ENCODE measurements around the gene HOXA2.

Gene HOXA2

GRCh38 chr7:27141137-27141922, 38.8 kb upstream of the HOXA2 start:
- no peak for DNase-seq (ENCODE audit: low read depth)

- no peak for DNase-seq (ENCODE audit: low read depth)
These were observed 37.8 kb upstream of the HOXA2 start for GRCh38 chr7:27140126-27140857.

GRCh38 chr7:27139334-27140125, 37.0 kb upstream of the HOXA2 start:
- DNase-seq (ENCODE audit: low read depth) = no peak

GRCh38 chr7:27138985-27139333, 36.5 kb upstream of the HOXA2 start:
- DNase-seq (ENCODE audit: low read depth) = no peak

- DNase-seq (ENCODE audit: low read depth) = no peak
These were observed 36.0 kb upstream of the HOXA2 start for GRCh38 chr7:27138472-27138871.

- no peak for DNase-seq (ENCODE audit: low read depth)
These were observed 35.3 kb upstream of the HOXA2 start for GRCh38 chr7:27137640-27138315.

GRCh38 chr7:27134392-27134791, 31.9 kb upstream of the HOXA2 start:
- no peak for DNase-seq (ENCODE audit: low read depth)

- DNase-seq (ENCODE audit: low read depth) = no peak
These were observed 31.1 kb upstream of the HOXA2 start for GRCh38 chr7:27133409-27134231.

- DNase-seq (ENCODE audit: low read depth) = no peak
These were observed 30.5 kb upstream of the HOXA2 start for GRCh38 chr7:27132978-27133377.

GRCh38 chr7:27132214-27132613, 29.7 kb upstream of the HOXA2 start:
- no peak for DNase-seq (ENCODE audit: low read depth)

GRCh38 chr7:27131390-27131819, 28.9 kb upstream of the HOXA2 start:
- no peak for DNase-seq (ENCODE audit: low read depth)

GRCh38 chr7:27130540-27131389, 28.3 kb upstream of the HOXA2 start, which contains the start of gene HOXA4:
Gene HOXA4 (minus strand): TSS chr7:27130757. CDS start chr7:27130733, 24 bp downstream.
- peak; percentile 56 for DNase-seq (ENCODE audit: low read depth)

- DNase-seq (ENCODE audit: low read depth) = no peak
These were observed 27.5 kb upstream of the HOXA2 start for GRCh38 chr7:27129729-27130539.

- no peak for DNase-seq (ENCODE audit: low read depth)
These were observed 26.6 kb upstream of the HOXA2 start for GRCh38 chr7:27128776-27129728.

- no peak for DNase-seq (ENCODE audit: low read depth)
These were observed 25.6 kb upstream of the HOXA2 start for GRCh38 chr7:27128034-27128433.

- no peak for DNase-seq (ENCODE audit: low read depth)
These were observed 24.3 kb upstream of the HOXA2 start for GRCh38 chr7:27126596-27127327.

GRCh38 chr7:27125986-27126394, 23.5 kb upstream of the HOXA2 start:
- no peak for DNase-seq (ENCODE audit: low read depth)
